HG03442 (cell line): ENCODE measurements around the gene PIGT.

Experiments used
- ATAC-seq: cut with Tn5 transposase; IDR thresholded peaks from one replicate; pipeline ENCODE4 v1.9.1; 2021; ENCODE audit warnings: mild to moderate bottlenecking, moderate library complexity; ENCODE audit not compliant: unreplicated experiment

The PIGT gene

GRCh38 chr20:45415822-45416637 lies at the start of gene PIGT:
TSS of gene PIGT (plus strand) at chr20:45416141. CDS start at chr20:45416157, 16 bp downstream.
- peak; percentile 49 for ATAC-seq

GRCh38 chr20:45366192-45366591 lies 49.7 kb upstream of the PIGT start:
- ATAC-seq = no peak

GRCh38 chr20:45366631-45367030 lies 49.3 kb upstream of the PIGT start:
- no peak for ATAC-seq

GRCh38 chr20:45367126-45367525 lies 48.8 kb upstream of the PIGT start:
- no peak for ATAC-seq

GRCh38 chr20:45368221-45368980 lies 47.5 kb upstream of the PIGT start:
- peak; percentile 73 for ATAC-seq

GRCh38 chr20:45370571-45371160 lies 45.3 kb upstream of the PIGT start:
- ATAC-seq = no peak

GRCh38 chr20:45372241-45372640 lies 43.7 kb upstream of the PIGT start:
- no peak for ATAC-seq

GRCh38 chr20:45372646-45373352 lies 43.1 kb upstream of the PIGT start:
- ATAC-seq = no peak

- peak; percentile 60 for ATAC-seq
Measured at GRCh38 chr20:45373353-45374100, 42.4 kb upstream of the PIGT start.

- no peak for ATAC-seq
Measured at GRCh38 chr20:45374101-45374467, 41.9 kb upstream of the PIGT start.

GRCh38 chr20:45374966-45375365 lies 41.0 kb upstream of the PIGT start:
- ATAC-seq = no peak

GRCh38 chr20:45377269-45377668 lies 38.7 kb upstream of the PIGT start:
- ATAC-seq = no peak

- no peak for ATAC-seq
Measured at GRCh38 chr20:45378191-45378590, 37.8 kb upstream of the PIGT start, which contains the start of gene TP53TG5. TSS of gene TP53TG5 (minus strand) at chr20:45378325. CDS start at chr20:45378236, 89 bp downstream.

- ATAC-seq = no peak
Measured at GRCh38 chr20:45387274-45387673, 28.7 kb upstream of the PIGT start.

- no peak for ATAC-seq
Measured at GRCh38 chr20:45390931-45391330, 25.0 kb upstream of the PIGT start.

- no peak for ATAC-seq
Measured at GRCh38 chr20:45391559-45391958, 24.4 kb upstream of the PIGT start.

- no peak for ATAC-seq
Measured at GRCh38 chr20:45392733-45393132, 23.2 kb upstream of the PIGT start.

- ATAC-seq = no peak
Measured at GRCh38 chr20:45394221-45395113, 21.5 kb upstream of the PIGT start.

- ATAC-seq = no peak
Measured at GRCh38 chr20:45395114-45395415, 20.9 kb upstream of the PIGT start.

- no peak for ATAC-seq
Measured at GRCh38 chr20:45399018-45399417, 16.9 kb upstream of the PIGT start.
